Thyroid gland (tissue), 4 donors: Measurements from ENCODE around the gene COA7.

Experiments
- CTCF ChIP-seq, 6 experiments: fragments of 200-600 bp in 3 of 6; fragments of 450-650 bp in 3 of 6; sonication (generic) in 3 of 6; IDR thresholded peaks; one replicate each; pipeline ENCODE4 v1.5.1; 2016 to 2019; ENCODE audit warnings: antibody characterized with exemption in 6 of 6, mild to moderate bottlenecking in 2 of 6, inconsistent platforms in 1 of 6, moderate library complexity in 1 of 6
- POLR2A ChIP-seq, 2 donors: fragments of 450-650 bp; IDR thresholded peaks; one replicate each; pipeline ENCODE4 v1.6.1; 2017; ENCODE audit warnings: antibody characterized with exemption in 2 of 2, mild to moderate bottlenecking in 2 of 2, moderate library complexity in 1 of 2

- TF ChIP-seq POLR2A (IDR thresholded peaks at IDR 0.05) (peak in 1 of 2 donors; percentile 78), CTCF (IDR thresholded peaks at IDR 0.05) (no peak)
These were observed 5.0 kb upstream of the COA7 start for GRCh38 chr1:52702886-52703787.
